KMS-11 (cell line): ENCODE measurements around the gene KLHL4.
"Not testable (repeated sequence)": the region's sequence is repeated elsewhere in the genome, so short reads cannot be mapped to it uniquely, and the experiment has no call there.

Experiments used
- H2AFZ ChIP-seq: fragments of 200-600 bp; sonication (generic); 2 replicates; pipeline ENCODE4 v1.6.1; 2016; ENCODE audit warnings: antibody characterized with exemption, mixed run types, low read depth
- H3K27ac ChIP-seq: fragments of 200-600 bp; sonication (generic); 2 replicates; pipeline ENCODE4 v1.6.1; 2016; ENCODE audit warnings: mild to moderate bottlenecking, mixed run types
- H3K27me3 ChIP-seq: fragments of 200-600 bp; sonication (generic); 2 replicates; pipeline ENCODE4 v1.6.1; 2017; ENCODE audit warnings: mild to moderate bottlenecking, low read depth, mixed run types, moderate library complexity; ENCODE audit not compliant: insufficient read depth
- H3K36me3 ChIP-seq: fragments of 200-600 bp; sonication (generic); 2 replicates; pipeline ENCODE4 v1.6.1; 2017; ENCODE audit warnings: mild to moderate bottlenecking, mixed run types; ENCODE audit not compliant: insufficient read depth
- H3K4me1 ChIP-seq: fragments of 200-600 bp; sonication (generic); 2 replicates; pipeline ENCODE4 v1.6.1; 2016; ENCODE audit warnings: mild to moderate bottlenecking, low read depth, mixed run types; ENCODE audit not compliant: poor library complexity, severe bottlenecking
- H3K4me2 ChIP-seq: fragments of 200-600 bp; sonication (generic); 2 replicates; pipeline ENCODE4 v1.7.0; 2016; ENCODE audit warnings: mild to moderate bottlenecking, mixed run types
- H3K4me3 ChIP-seq: fragments of 200-600 bp; sonication (generic); IDR thresholded peaks from 2 replicates; pipeline ENCODE4 v1.6.1; 2017; ENCODE audit warnings: low read depth, low read length, mixed read lengths; ENCODE audit not compliant: insufficient read depth
- H3K79me2 ChIP-seq: fragments of 200-600 bp; sonication (generic); 2 replicates; pipeline ENCODE4 v1.6.1; 2016; ENCODE audit warnings: low read depth, mixed run types; ENCODE audit not compliant: insufficient read depth
- H3K9ac ChIP-seq: fragments of 200-600 bp; sonication (generic); 2 replicates; pipeline ENCODE4 v1.6.1; 2016; ENCODE audit warnings: mild to moderate bottlenecking, mixed run types
- H4K20me1 ChIP-seq: fragments of 200-600 bp; sonication (generic); 2 replicates; pipeline ENCODE4 v1.6.1; 2016; ENCODE audit warnings: mild to moderate bottlenecking, mixed run types; ENCODE audit not compliant: insufficient read depth
- CTCF ChIP-seq: fragments of 200-600 bp; sonication (generic); conservative IDR thresholded peaks from 2 replicates; pipeline ENCODE4 v1.6.1; 2017; ENCODE audit warnings: low read depth, mild to moderate bottlenecking, antibody characterized with exemption, low read length, moderate library complexity, mixed read lengths

The KLHL4 gene

DNA sequence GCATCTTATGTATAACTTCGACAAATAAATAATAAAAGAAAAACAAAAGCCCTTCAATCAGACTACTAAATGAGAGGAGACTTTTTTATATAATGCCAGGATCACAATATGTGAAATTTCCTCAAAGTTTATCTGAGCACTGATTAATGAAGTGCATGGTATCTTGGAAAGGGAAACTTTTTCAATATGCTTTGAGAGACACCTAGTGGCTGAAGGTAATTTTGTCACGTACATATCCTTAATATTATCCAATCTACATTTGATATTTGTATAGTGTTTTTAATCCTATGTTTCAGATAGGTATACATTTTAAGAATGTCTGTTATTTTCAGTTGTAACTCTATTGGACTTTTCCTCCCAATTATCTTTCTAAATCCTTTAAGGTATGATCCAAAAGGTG is 146.8 kb downstream of the KLHL4 start:
- Histone ChIP-seq H3K4me2 (no peak overlapping the region), H3K4me1 (no peaks in the 10 kb centered on the region), H3K36me3 (no peaks in the 10 kb centered on the region), H3K79me2 (no peaks in the 10 kb centered on the region), H4K20me1 (no peaks in the 10 kb centered on the region), H3K27me3 (no peaks in the 10 kb centered on the region), H3K27ac (no peak overlapping the region), H2AFZ (no peak overlapping the region), H3K9ac (no peak overlapping the region), H3K4me3 (no peak overlapping the region)
- TF ChIP-seq CTCF, result peak; percentile 47; the same call in 1 of the 2 replicates

DNA sequence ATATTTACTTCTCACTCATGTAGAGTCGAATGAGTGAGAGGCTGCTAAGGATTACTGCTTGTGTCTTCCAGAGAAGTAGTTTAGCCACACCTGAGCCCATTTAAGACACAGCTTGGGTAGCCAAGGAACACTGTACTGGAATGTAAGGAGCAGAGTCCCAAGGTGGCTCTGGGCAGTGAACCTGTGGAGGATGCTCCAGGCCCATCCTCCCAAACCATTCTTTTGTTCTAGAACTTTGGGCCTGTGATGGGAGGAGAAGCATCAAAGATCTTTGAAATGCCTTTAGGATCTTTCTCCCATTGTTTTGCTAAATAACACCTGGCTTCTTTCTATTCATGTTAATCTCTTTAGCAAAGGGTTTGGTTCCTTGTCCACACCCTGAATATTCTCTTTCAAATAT is 162.2 kb downstream of the KLHL4 start:
- Histone ChIP-seq H3K79me2 (no peaks in the 10 kb centered on the region), H3K9ac (no peak overlapping the region), H2AFZ (no peak overlapping the region), H3K4me2 (no peak overlapping the region), H4K20me1 (no peaks in the 10 kb centered on the region), H3K27ac (no peak overlapping the region), H3K36me3 (no peaks in the 10 kb centered on the region), H3K4me1 (no peaks in the 10 kb centered on the region), H3K27me3 (no peaks in the 10 kb centered on the region), H3K4me3 (no peak overlapping the region)
- no peak for TF ChIP-seq CTCF

DNA sequence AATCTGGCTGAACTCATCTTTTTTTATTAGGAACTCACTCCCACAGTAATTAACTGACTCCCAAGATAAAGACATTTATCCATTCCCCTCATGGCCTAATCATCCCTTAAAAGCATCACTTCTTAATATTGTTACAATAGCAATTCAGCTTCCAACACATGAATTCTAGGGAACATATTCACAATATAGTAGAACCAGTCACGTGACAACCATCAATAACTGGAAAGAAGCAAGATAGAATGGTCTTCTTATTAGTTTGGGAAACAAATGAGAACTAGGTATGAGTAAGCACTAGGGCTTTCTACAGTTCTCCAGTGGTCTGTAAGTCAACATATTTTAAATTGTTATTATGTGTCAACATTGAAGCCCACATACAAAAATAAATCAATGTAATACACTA is 170.1 kb downstream of the KLHL4 start:
- Histone ChIP-seq H3K4me3 (no peak overlapping the region), H3K4me2 (no peak overlapping the region), H3K9ac (no peak overlapping the region), H3K4me1 (no peaks in the 10 kb centered on the region), H2AFZ (no peak overlapping the region), H3K27me3 (no peaks in the 10 kb centered on the region), H4K20me1 (no peaks in the 10 kb centered on the region), H3K79me2 (no peaks in the 10 kb centered on the region), H3K36me3 (no peaks in the 10 kb centered on the region), H3K27ac (no peak overlapping the region)
- no peak for TF ChIP-seq CTCF

GRCh38 chrX:87688113-87688748 is 170.6 kb downstream of the KLHL4 start:
- H3K4me2 ChIP-seq, H3K36me3 ChIP-seq, H3K4me3 ChIP-seq, H4K20me1 ChIP-seq, H3K9ac ChIP-seq, H3K27me3 ChIP-seq, H2AFZ ChIP-seq, H3K79me2 ChIP-seq, H3K4me1 ChIP-seq, H3K27ac ChIP-seq: not testable (repeated sequence)

GRCh38 chrX:87689218-87689617 is 171.6 kb downstream of the KLHL4 start:
- not testable (repeated sequence) for H3K79me2 ChIP-seq, H3K4me3 ChIP-seq, H3K27ac ChIP-seq, H3K27me3 ChIP-seq, H3K4me2 ChIP-seq, H3K9ac ChIP-seq, H3K4me1 ChIP-seq, H3K36me3 ChIP-seq, H2AFZ ChIP-seq, H4K20me1 ChIP-seq
